Measurements from ENCODE around the gene MTG2. TPM values are rescaled to one million over a fixed set of nuclear protein-coding genes. Genes with fewer than 3 reads are reported as not detected.
"Not testable (repeated sequence)": the region's sequence is repeated elsewhere in the genome, so short reads cannot be mapped to it uniquely, and the experiment has no call there.

MTG2 gene
- total RNA-seq, 1 donor from 2014 or later = 32.9 TPM

- TF ChIP-seq, protein P1, sequence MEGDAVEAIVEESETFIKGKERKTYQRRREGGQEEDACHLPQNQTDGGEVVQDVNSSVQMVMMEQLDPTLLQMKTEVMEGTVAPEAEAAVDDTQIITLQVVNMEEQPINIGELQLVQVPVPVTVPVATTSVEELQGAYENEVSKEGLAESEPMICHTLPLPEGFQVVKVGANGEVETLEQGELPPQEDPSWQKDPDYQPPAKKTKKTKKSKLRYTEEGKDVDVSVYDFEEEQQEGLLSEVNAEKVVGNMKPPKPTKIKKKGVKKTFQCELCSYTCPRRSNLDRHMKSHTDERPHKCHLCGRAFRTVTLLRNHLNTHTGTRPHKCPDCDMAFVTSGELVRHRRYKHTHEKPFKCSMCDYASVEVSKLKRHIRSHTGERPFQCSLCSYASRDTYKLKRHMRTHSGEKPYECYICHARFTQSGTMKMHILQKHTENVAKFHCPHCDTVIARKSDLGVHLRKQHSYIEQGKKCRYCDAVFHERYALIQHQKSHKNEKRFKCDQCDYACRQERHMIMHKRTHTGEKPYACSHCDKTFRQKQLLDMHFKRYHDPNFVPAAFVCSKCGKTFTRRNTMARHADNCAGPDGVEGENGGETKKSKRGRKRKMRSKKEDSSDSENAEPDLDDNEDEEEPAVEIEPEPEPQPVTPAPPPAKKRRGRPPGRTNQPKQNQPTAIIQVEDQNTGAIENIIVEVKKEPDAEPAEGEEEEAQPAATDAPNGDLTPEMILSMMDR (conservative IDR thresholded peaks at IDR 0.05) = no peak
- Mint-ChIP-seq H3K9me3 (no peaks in the 10 kb centered on the region), H3K27ac (ENCODE audit: unreplicated experiment) (no peak overlapping the region), H3K4me3 (peak overlapping the region; percentile 85), H3K36me3 (ENCODE audit: low read depth) (peaks cover 11% of the 10 kb centered on the region), H3K27me3 (ENCODE audit: low read depth) (peaks cover 5% of the 10 kb centered on the region), H3K4me1 (peaks cover 38% of the 10 kb centered on the region)
- DNase-seq (ENCODE audit: low read depth, low spot score) = peak; percentile 39
These were observed 38.6 kb upstream of the MTG2 start for GRCh38 chr20:62143957-62144825.

- peak overlapping the region; percentile 85 for H3K4me3 Mint-ChIP-seq
- peaks cover 46% of the 10 kb centered on the region for H3K4me1 Mint-ChIP-seq
- TF ChIP-seq, protein P1 (conservative IDR thresholded peaks at IDR 0.05) = no peak
- H3K9me3 Mint-ChIP-seq = no peaks in the 10 kb centered on the region
- DNase-seq (ENCODE audit: low read depth, low spot score) = no peak
- H3K27ac Mint-ChIP-seq (ENCODE audit: unreplicated experiment) = no peak overlapping the region
- H3K36me3 Mint-ChIP-seq (ENCODE audit: low read depth) = peaks cover 10% of the 10 kb centered on the region
- peaks cover 5% of the 10 kb centered on the region for H3K27me3 Mint-ChIP-seq (ENCODE audit: low read depth)
These were observed 37.2 kb upstream of the MTG2 start for GRCh38 chr20:62145688-62146018.

DNA sequence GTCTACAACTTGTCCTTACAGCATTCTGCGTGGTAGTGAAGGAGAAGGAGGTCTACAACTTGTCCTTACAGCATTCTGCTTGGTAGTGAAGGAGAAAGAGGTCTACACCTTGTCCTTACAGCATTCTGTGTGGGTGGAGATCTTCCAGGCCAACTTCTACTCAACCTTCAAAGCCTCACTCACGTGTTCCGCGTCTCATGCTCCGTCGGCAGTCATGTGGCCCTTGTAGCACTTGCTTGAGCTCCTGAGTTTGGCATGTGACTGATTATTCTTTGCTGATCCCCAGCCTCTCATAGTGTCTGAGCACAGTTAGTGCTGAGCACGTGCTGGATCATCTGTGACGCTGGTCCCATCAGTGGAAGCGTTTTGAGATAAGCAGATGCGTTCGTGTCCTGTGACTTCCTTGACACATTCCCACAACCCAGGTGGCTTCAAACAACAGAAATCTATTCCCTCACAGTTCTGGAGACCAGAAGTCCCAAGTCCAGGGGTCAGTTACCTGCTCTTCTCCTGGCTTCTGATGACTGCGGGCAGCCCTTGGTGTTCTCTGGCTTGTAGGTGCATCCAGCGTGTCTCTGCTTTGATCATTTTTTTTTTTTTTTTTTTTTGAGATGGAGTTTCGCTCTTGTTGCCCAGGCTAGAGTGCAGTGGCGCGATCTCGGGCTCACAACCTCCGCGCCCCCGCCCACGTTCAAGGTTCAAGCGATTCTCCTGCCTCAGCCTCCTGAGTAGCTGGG, 36.6 kb upstream of the MTG2 start:
- H3K4me3 Mint-ChIP-seq = peak overlapping the region; percentile 85
- H3K9me3 Mint-ChIP-seq = no peaks in the 10 kb centered on the region
- H3K27me3 Mint-ChIP-seq (ENCODE audit: low read depth) = peaks cover 5% of the 10 kb centered on the region
- peaks cover 41% of the 10 kb centered on the region for H3K4me1 Mint-ChIP-seq
- H3K36me3 Mint-ChIP-seq (ENCODE audit: low read depth) = peaks cover 8% of the 10 kb centered on the region
- DNase-seq (ENCODE audit: low read depth, low spot score) = no peak
- H3K27ac Mint-ChIP-seq (ENCODE audit: unreplicated experiment) = no peak overlapping the region
- TF ChIP-seq, protein P1 (conservative IDR thresholded peaks at IDR 0.05) = no peak

DNA sequence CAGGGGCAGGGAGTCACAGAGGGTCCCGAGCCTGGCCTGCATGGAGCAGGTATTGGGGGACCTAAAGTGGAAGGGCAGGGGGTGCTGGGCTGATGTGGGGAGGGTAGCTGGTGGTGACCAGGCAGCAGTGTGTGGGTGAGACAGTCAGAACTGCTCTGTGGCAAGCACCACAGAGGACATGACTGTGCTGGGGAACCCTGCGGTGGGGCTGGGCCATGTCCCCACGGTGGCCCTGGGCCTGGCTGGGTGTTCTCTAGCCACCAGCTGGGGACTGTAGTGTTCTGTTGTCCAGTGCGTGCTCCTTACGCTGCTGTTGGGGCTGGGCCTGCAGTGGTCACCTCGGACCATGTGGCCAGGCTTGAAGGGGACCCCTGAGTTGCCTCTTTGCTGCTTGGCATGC, 35.7 kb upstream of the MTG2 start:
- TF ChIP-seq, protein P1 (conservative IDR thresholded peaks at IDR 0.05) = no peak

GRCh38 chr20:62147528-62147927, 35.3 kb upstream of the MTG2 start:
- H3K4me1 Mint-ChIP-seq = peaks cover 32% of the 10 kb centered on the region
- no peak for DNase-seq (ENCODE audit: low read depth, low spot score)
- TF ChIP-seq, protein P1 (conservative IDR thresholded peaks at IDR 0.05) = no peak
- H3K27me3 Mint-ChIP-seq (ENCODE audit: low read depth) = no peaks in the 10 kb centered on the region
- no peak overlapping the region for H3K27ac Mint-ChIP-seq (ENCODE audit: unreplicated experiment)
- H3K9me3 Mint-ChIP-seq = no peaks in the 10 kb centered on the region
- peak overlapping the region; percentile 78 for H3K4me3 Mint-ChIP-seq
- peaks cover 5% of the 10 kb centered on the region for H3K36me3 Mint-ChIP-seq (ENCODE audit: low read depth)

More for the DNA sequence above, 35.7 kb upstream of the MTG2 start:
- no peak for DNase-seq (ENCODE audit: low read depth, low spot score)
- H3K4me3 Mint-ChIP-seq = peak overlapping the region; percentile 78
- H3K27ac Mint-ChIP-seq (ENCODE audit: unreplicated experiment) = no peak overlapping the region
- peaks cover 32% of the 10 kb centered on the region for H3K4me1 Mint-ChIP-seq
- H3K9me3 Mint-ChIP-seq = no peaks in the 10 kb centered on the region
- H3K27me3 Mint-ChIP-seq (ENCODE audit: low read depth) = peaks cover under 1% of the 10 kb centered on the region
- H3K36me3 Mint-ChIP-seq (ENCODE audit: low read depth) = peaks cover 3% of the 10 kb centered on the region

GRCh38 chr20:62148383-62148782, 34.4 kb upstream of the MTG2 start:
- DNase-seq (ENCODE audit: low read depth, low spot score); H3K27me3 Mint-ChIP-seq (ENCODE audit: low read depth); H3K27ac Mint-ChIP-seq (ENCODE audit: unreplicated experiment); H3K9me3 Mint-ChIP-seq; H3K4me3 Mint-ChIP-seq: not testable (repeated sequence)
- H3K36me3 Mint-ChIP-seq (ENCODE audit: low read depth) = peaks cover 10% of the 10 kb centered on the region
- H3K4me1 Mint-ChIP-seq = peaks cover 32% of the 10 kb centered on the region
